OCI-LY3 (cell line): Measurements from ENCODE around the gene TSPAN31.

Source experiments
- EZH2phosphoT487 ChIP-seq: fragments of 200-600 bp; shearing (Covaris generic); IDR thresholded peaks from 2 replicates; pipeline ENCODE4 v1.6.1; 2018; ENCODE audit warnings: antibody characterized with exemption, mixed run types, low read depth
- TF ChIP-seq, protein P1 (sequence below): fragments of 200-600, 300-600 bp; sonication (generic); IDR thresholded peaks from 2 replicates; pipeline ENCODE4 v1.5.1; 2014; ENCODE audit warnings: antibody characterized with exemption, low read length, low read depth

- TF ChIP-seq, protein P1, sequence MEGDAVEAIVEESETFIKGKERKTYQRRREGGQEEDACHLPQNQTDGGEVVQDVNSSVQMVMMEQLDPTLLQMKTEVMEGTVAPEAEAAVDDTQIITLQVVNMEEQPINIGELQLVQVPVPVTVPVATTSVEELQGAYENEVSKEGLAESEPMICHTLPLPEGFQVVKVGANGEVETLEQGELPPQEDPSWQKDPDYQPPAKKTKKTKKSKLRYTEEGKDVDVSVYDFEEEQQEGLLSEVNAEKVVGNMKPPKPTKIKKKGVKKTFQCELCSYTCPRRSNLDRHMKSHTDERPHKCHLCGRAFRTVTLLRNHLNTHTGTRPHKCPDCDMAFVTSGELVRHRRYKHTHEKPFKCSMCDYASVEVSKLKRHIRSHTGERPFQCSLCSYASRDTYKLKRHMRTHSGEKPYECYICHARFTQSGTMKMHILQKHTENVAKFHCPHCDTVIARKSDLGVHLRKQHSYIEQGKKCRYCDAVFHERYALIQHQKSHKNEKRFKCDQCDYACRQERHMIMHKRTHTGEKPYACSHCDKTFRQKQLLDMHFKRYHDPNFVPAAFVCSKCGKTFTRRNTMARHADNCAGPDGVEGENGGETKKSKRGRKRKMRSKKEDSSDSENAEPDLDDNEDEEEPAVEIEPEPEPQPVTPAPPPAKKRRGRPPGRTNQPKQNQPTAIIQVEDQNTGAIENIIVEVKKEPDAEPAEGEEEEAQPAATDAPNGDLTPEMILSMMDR, result no peak
- no peak for TF ChIP-seq EZH2phosphoT487
Measured at GRCh38 chr12:57698414-57698813, 46.4 kb upstream of the TSPAN31 start.
